CD14-positive monocyte (primary cell): ENCODE measurements around the gene C1QL2. TPM values are rescaled to one million over a fixed set of nuclear protein-coding genes. Genes with fewer than 3 reads are reported as not detected.
A peak's percentile ranks its signal among the peaks of the same experiment; 100 is the strongest.

Experiments used
- DNase-seq, 3 donors: peaks; one replicate each; pipeline ENCODE4 v3.0.0-alpha.2; 2011 to 2022
- H2AFZ ChIP-seq: 2 replicates; pipeline ENCODE4 v1.6.0; 2012; ENCODE audit warnings: mild to moderate bottlenecking, low read depth, low read length, inconsistent platforms; ENCODE audit not compliant: insufficient read depth, poor library complexity, severe bottlenecking
- H3K27ac ChIP-seq, 2 donors: 1 replicate in 1 of 2; 2 replicates in 1 of 2; pipeline ENCODE4 v1.5.1; 2012 to 2013; ENCODE audit warnings: low read length in 2 of 2, control low read depth in 1 of 2, inconsistent platforms in 1 of 2, low read depth in 1 of 2, mild to moderate bottlenecking in 1 of 2
- H3K27me3 ChIP-seq, 2 donors: one replicate each; pipeline versions ENCODE4 v1.6.0 to v1.6.1; 2011 to 2013; ENCODE audit warnings: low read length in 2 of 2; ENCODE audit not compliant: control insufficient read depth in 2 of 2, insufficient read depth in 2 of 2
- H3K36me3 ChIP-seq, 2 donors: replicated peaks in 1 of 2; 1 replicate in 1 of 2; 2 replicates in 1 of 2; pipeline versions ENCODE4 v1.5.1 to v1.6.1; 2012 to 2013; ENCODE audit warnings: low read length in 2 of 2, control low read depth in 1 of 2, inconsistent platforms in 1 of 2, mild to moderate bottlenecking in 1 of 2; ENCODE audit not compliant: insufficient read depth in 2 of 2, control insufficient read depth in 1 of 2
- H3K4me1 ChIP-seq, 2 donors: 1 replicate in 1 of 2; 2 replicates in 1 of 2; pipeline versions ENCODE4 v1.5.1 to v1.6.1; 2012 to 2013; ENCODE audit warnings: low read length in 2 of 2, control low read depth in 1 of 2, inconsistent platforms in 1 of 2, mild to moderate bottlenecking in 1 of 2, moderate library complexity in 1 of 2; ENCODE audit not compliant: insufficient read depth in 2 of 2, control insufficient read depth in 1 of 2
- H3K4me2 ChIP-seq: replicated peaks from 2 replicates; pipeline ENCODE3; 2012; ENCODE audit warnings: low read length, moderate library complexity, mild to moderate bottlenecking; ENCODE audit not compliant: poor library complexity, severe bottlenecking; ENCODE audit errors: extremely low read depth
- H3K4me3 ChIP-seq, 3 experiments: fragments of 200-600 bp in 1 of 3; sonication (generic) in 1 of 3; replicated peaks in 1 of 3; 1 replicate in 2 of 3; 2 replicates in 1 of 3; pipeline ENCODE4 v1.5.1; 2011 to 2013; ENCODE audit warnings: low read length in 3 of 3, mild to moderate bottlenecking in 3 of 3, control low read depth in 2 of 3, low read depth in 2 of 3, inconsistent platforms in 1 of 3, moderate library complexity in 1 of 3
- H3K79me2 ChIP-seq: 2 replicates; pipeline ENCODE4 v1.6.0; 2012; ENCODE audit warnings: mild to moderate bottlenecking, control low read depth, inconsistent platforms, low read length, moderate library complexity; ENCODE audit not compliant: insufficient read depth
- H3K9ac ChIP-seq: 2 replicates; pipeline ENCODE4 v1.6.0; 2017; ENCODE audit warnings: low read length, mild to moderate bottlenecking; ENCODE audit not compliant: insufficient read depth, poor library complexity, severe bottlenecking
- H3K9me3 ChIP-seq, 2 donors: replicated peaks in 1 of 2; 1 replicate in 1 of 2; 2 replicates in 1 of 2; pipeline versions ENCODE4 v1.5.1 to v1.6.1; 2012 to 2013; ENCODE audit warnings: low read length in 2 of 2, control low read depth in 1 of 2; ENCODE audit not compliant: control insufficient read depth in 1 of 2, insufficient read depth in 1 of 2
- H4K20me1 ChIP-seq: 2 replicates; pipeline ENCODE4 v1.6.0; 2012; ENCODE audit warnings: mild to moderate bottlenecking, low read length, control low read depth, moderate library complexity; ENCODE audit not compliant: insufficient read depth
- H3K27ac Mint-ChIP-seq, 7 donors: one replicate each; pipeline ENCODE4 v1.8.0; 2020; ENCODE audit warnings: mild to moderate bottlenecking in 7 of 7, mixed read lengths in 7 of 7, moderate library complexity in 6 of 7, inconsistent platforms in 2 of 7
- H3K27me3 Mint-ChIP-seq, 3 donors: one replicate each; pipeline ENCODE4 v1.8.0; 2021 to 2022; ENCODE audit warnings: low read depth in 3 of 3, mild to moderate bottlenecking in 3 of 3, mixed read lengths in 3 of 3, moderate library complexity in 3 of 3, inconsistent platforms in 1 of 3
- H3K36me3 Mint-ChIP-seq, 2 donors: one replicate each; pipeline ENCODE4 v1.8.0; 2020; ENCODE audit warnings: mixed read lengths in 2 of 2, inconsistent platforms in 1 of 2, mild to moderate bottlenecking in 1 of 2
- H3K4me1 Mint-ChIP-seq: one replicate; pipeline ENCODE4 v1.8.0; 2020; ENCODE audit warnings: mild to moderate bottlenecking, mixed read lengths
- H3K4me3 Mint-ChIP-seq, 2 donors: one replicate each; pipeline ENCODE4 v1.8.0; 2020; ENCODE audit warnings: mild to moderate bottlenecking in 2 of 2, mixed read lengths in 2 of 2, moderate library complexity in 1 of 2
- H3K9me3 Mint-ChIP-seq, 7 donors: one replicate each; pipeline ENCODE4 v1.8.0; 2020 to 2022; ENCODE audit warnings: mixed read lengths in 7 of 7, mild to moderate bottlenecking in 6 of 7, moderate library complexity in 6 of 7, inconsistent platforms in 2 of 7
- CTCF ChIP-seq: fragments of 200-600 bp; IDR thresholded peaks from one replicate; pipeline ENCODE4 v1.8.0; 2022; ENCODE audit warnings: antibody characterized with exemption, mild to moderate bottlenecking
- whole genome bisulfite sequencing: methylation state at CpG from one replicate; pipeline ENCODE4 v1.1.5; 2013; ENCODE audit warnings: missing lambda C conversion rate; ENCODE audit not compliant: insufficient coverage; 5-methylcytosine and 5-hydroxymethylcytosine counted together
- intact Hi-C, 2 donors: fragments of 100-400 bp; cut with micrococcal nuclease; formaldehyde crosslinking; loops; one replicate each; pipeline versions ENCODE4 v1.15.0 to v1.15.1; 2023
- polyA plus RNA-seq, 3 donors: library from polyadenylated mRNA; depleted of rRNA in 1 of 3; unstranded in 2 of 3; stranded (reverse) in 1 of 3; fragments of 300-500 nt in 2 of 3; fragments of >200 nt in 1 of 3; fragmentation: Illumina TruSeq in 2 of 3; gene quantifications; 1 replicate in 2 of 3; 2 replicates in 1 of 3; pipeline ENCODE4 v1.2.3, GENCODE V29; 2012 to 2021

Gene C1QL2
- polyA plus RNA-seq, 3 donors, result not detected

- intact Hi-C loops, result no loop called here
- no peak overlapping the region for H3K4me3 ChIP-seq
- no peak for DNase-seq
- H3K79me2 ChIP-seq, result no peaks in the 10 kb centered on the region
- no peaks in the 10 kb centered on the region for H4K20me1 ChIP-seq
- H3K4me3 Mint-ChIP-seq, result no peak overlapping the region
- H3K27me3 ChIP-seq, result no peaks in the 10 kb centered on the region
- peaks cover 2% of the 10 kb centered on the region for H3K4me1 Mint-ChIP-seq
- no peak overlapping the region for H3K9ac ChIP-seq
- WGBS, result 87% methylated on average over 6 of the region's 6 CpGs
- TF ChIP-seq CTCF, result no peak
- no peaks in the 10 kb centered on the region for H3K4me1 ChIP-seq
- H3K27ac ChIP-seq, result no peak overlapping the region
- no peaks in the 10 kb centered on the region for H3K36me3 ChIP-seq
- no peak overlapping the region for H2AFZ ChIP-seq
- H3K9me3 ChIP-seq, result no peaks in the 10 kb centered on the region
- H3K9me3 Mint-ChIP-seq, result peaks cover 0 to 1% (median 0%) of the 10 kb centered on the region in 7 donors
- peak overlapping the region in 1 of 7 donors; percentile 15 for H3K27ac Mint-ChIP-seq
- H3K4me2 ChIP-seq, result no peak overlapping the region
- H3K27me3 Mint-ChIP-seq, result peaks cover 2 to 5% (median 4%) of the 10 kb centered on the region in 3 donors
- H3K36me3 Mint-ChIP-seq, result no peaks in the 10 kb centered on the region
Observed at GRCh38 chr2:119204525-119204924, 46.0 kb upstream of the C1QL2 start.

- no peak overlapping the region for H3K27ac Mint-ChIP-seq
- no peak overlapping the region for H3K4me3 Mint-ChIP-seq
- no peaks in the 10 kb centered on the region for H3K4me1 Mint-ChIP-seq
Observed at GRCh38 chr2:119202610-119203310, 44.2 kb upstream of the C1QL2 start.

More at GRCh38 chr2:119202610-119203310, 44.2 kb upstream of the C1QL2 start:
- H4K20me1 ChIP-seq, result no peaks in the 10 kb centered on the region
- DNase-seq, result no peak
- no peaks in the 10 kb centered on the region for H3K9me3 ChIP-seq
- intact Hi-C loops, result no loop called here
- no peaks in the 10 kb centered on the region for H3K36me3 Mint-ChIP-seq
- H3K9me3 Mint-ChIP-seq, result peaks cover 0 to 1% (median 0%) of the 10 kb centered on the region in 7 donors
- H3K27ac ChIP-seq, result no peak overlapping the region
- H3K36me3 ChIP-seq, result no peaks in the 10 kb centered on the region
- no peak overlapping the region for H3K4me3 ChIP-seq
- peaks cover 3 to 7% (median 6%) of the 10 kb centered on the region in 3 donors for H3K27me3 Mint-ChIP-seq
- H2AFZ ChIP-seq, result no peak overlapping the region
- H3K4me2 ChIP-seq, result no peak overlapping the region
- H3K9ac ChIP-seq, result no peak overlapping the region
- no peaks in the 10 kb centered on the region for H3K79me2 ChIP-seq
- H3K4me1 ChIP-seq, result no peaks in the 10 kb centered on the region
- H3K27me3 ChIP-seq, result no peaks in the 10 kb centered on the region
- no peak for TF ChIP-seq CTCF
- WGBS, result 91% methylated on average over 1 of the region's 1 CpG
